B cell (primary cell): Measurements from ENCODE around the gene SH3TC1. TPM values are rescaled to one million over a fixed set of nuclear protein-coding genes. Genes with fewer than 3 reads are reported as not detected.
A peak's percentile ranks its signal among the peaks of the same experiment; 100 is the strongest.

Experiments
- ATAC-seq: fragments of 200-7000 bp; cut with Tn5 transposase; one replicate; pipeline ENCODE4 v1.10.0; 2021; ENCODE audit warnings: low read depth, mild to moderate bottlenecking, moderate number of reproducible peaks, moderate library complexity
- CTCF ChIA-PET: fragments of 350-600 bp; sonication (Branson Sonifier 250); formaldehyde crosslinking; loops from one replicate; lab custom pipeline; 2021; ENCODE audit warnings: antibody characterized with exemption, inconsistent platforms; lab: Charles Lee
- POLR2A ChIA-PET: fragments of 350-600 bp; sonication (Branson Sonifier 250); formaldehyde crosslinking; loops from one replicate; lab custom pipeline; 2021; ENCODE audit warnings: antibody characterized with exemption; lab: Charles Lee
- DNase-seq: peaks from one replicate; pipeline ENCODE4 v3.0.0; 2013
- H2AFZ ChIP-seq: 2 replicates; pipeline ENCODE4 v1.6.1; 2012; ENCODE audit warnings: mild to moderate bottlenecking, low read depth, low read length; ENCODE audit not compliant: insufficient read depth, poor library complexity, severe bottlenecking
- H3K27ac ChIP-seq, 2 donors: 1 replicate in 1 of 2; 2 replicates in 1 of 2; pipeline ENCODE4 v1.5.1; 2012 to 2013; ENCODE audit warnings: low read length in 2 of 2, mild to moderate bottlenecking in 2 of 2, moderate library complexity in 1 of 2
- H3K27me3 ChIP-seq, 4 experiments: fragments of 200-600 bp in 1 of 4; sonication (generic) in 1 of 4; replicated peaks in 1 of 4; 1 replicate in 2 of 4; 2 replicates in 2 of 4; pipeline versions ENCODE4 v1.6.1 to v1.7.0; 2013 to 2016; ENCODE audit warnings: low read length in 3 of 4, mild to moderate bottlenecking in 2 of 4, mixed read lengths in 1 of 4, moderate library complexity in 1 of 4; ENCODE audit not compliant: insufficient read depth in 4 of 4, control insufficient read depth in 3 of 4; ENCODE audit errors: control extremely low read depth in 1 of 4
- H3K36me3 ChIP-seq, 2 experiments: replicated peaks in 1 of 2; 1 replicate in 1 of 2; 2 replicates in 1 of 2; pipeline versions ENCODE4 v1.6.1 to v1.7.1; 2013; ENCODE audit warnings: low read length in 1 of 2; ENCODE audit not compliant: insufficient read depth in 2 of 2, control insufficient read depth in 1 of 2; ENCODE audit errors: control extremely low read depth in 1 of 2, extremely low read depth in 1 of 2
- H3K4me1 ChIP-seq, 2 donors: fragments of 200-600 bp in 1 of 2; sonication (generic) in 1 of 2; 1 replicate in 1 of 2; 2 replicates in 1 of 2; pipeline versions ENCODE4 v1.5.1 to v1.6.1; 2013 to 2017; ENCODE audit warnings: low read length in 2 of 2; ENCODE audit not compliant: control insufficient read depth in 2 of 2, insufficient read depth in 2 of 2
- H3K4me2 ChIP-seq: replicated peaks from 2 replicates; pipeline ENCODE3; 2012; ENCODE audit warnings: mild to moderate bottlenecking, low read depth, low read length; ENCODE audit not compliant: poor library complexity, severe bottlenecking
- H3K4me3 ChIP-seq, 5 experiments: fragments of 200-600 bp in 1 of 5; sonication (generic) in 1 of 5; 1 replicate in 3 of 5; 2 replicates in 2 of 5; pipeline versions ENCODE4 v1.5.1 to v1.7.0; 2011 to 2016; ENCODE audit warnings: low read length in 4 of 5, mild to moderate bottlenecking in 4 of 5, low read depth in 2 of 5, control low read depth in 1 of 5, moderate library complexity in 1 of 5; ENCODE audit not compliant: insufficient read depth in 1 of 5; ENCODE audit errors: control extremely low read depth in 1 of 5, extremely low read depth in 1 of 5
- H3K79me2 ChIP-seq: fragments of 200-600 bp; sonication (generic); one replicate; pipeline ENCODE4 v1.6.0; 2016; ENCODE audit warnings: low read length; ENCODE audit not compliant: control insufficient read depth, insufficient read depth
- H3K9ac ChIP-seq: fragments of 200-600 bp; sonication (generic); 2 replicates; pipeline ENCODE4 v1.6.1; 2017; ENCODE audit warnings: mild to moderate bottlenecking, low read length, moderate library complexity
- H3K9me3 ChIP-seq, 3 donors: one replicate each; pipeline versions ENCODE4 v1.6.1 to v1.7.1; 2013; ENCODE audit warnings: low read length in 2 of 3; ENCODE audit not compliant: control insufficient read depth in 2 of 3, insufficient read depth in 1 of 3; ENCODE audit errors: control extremely low read depth in 1 of 3
- H4K20me1 ChIP-seq: 2 replicates; pipeline ENCODE4 v1.6.0; 2012; ENCODE audit warnings: mild to moderate bottlenecking, low read length; ENCODE audit not compliant: insufficient read depth, control insufficient read depth, poor library complexity, severe bottlenecking
- H3K27ac Mint-ChIP-seq: one replicate; pipeline ENCODE4 v1.8.0; 2021; ENCODE audit warnings: mixed read lengths
- H3K27me3 Mint-ChIP-seq: one replicate; pipeline ENCODE4 v1.8.0; 2021; ENCODE audit warnings: mixed read lengths
- H3K4me1 Mint-ChIP-seq: one replicate; pipeline ENCODE4 v1.8.0; 2021; ENCODE audit warnings: mixed read lengths
- H3K4me3 Mint-ChIP-seq: one replicate; pipeline ENCODE4 v1.8.0; 2021; ENCODE audit warnings: mixed read lengths
- H3K9me3 Mint-ChIP-seq: one replicate; pipeline ENCODE4 v1.8.0; 2022; ENCODE audit warnings: mixed read lengths; ENCODE audit not compliant: insufficient read depth
- CTCF ChIP-seq: fragments of 200-600 bp; IDR thresholded peaks from one replicate; pipeline ENCODE4 v1.8.0; 2022; ENCODE audit warnings: antibody characterized with exemption, mild to moderate bottlenecking
- EZH2 ChIP-seq: IDR thresholded peaks from 2 replicates; pipeline ENCODE4 v1.6.1; 2012; ENCODE audit warnings: borderline replicate concordance, low read depth, mild to moderate bottlenecking, moderate library complexity, low read length; ENCODE audit not compliant: insufficient read depth, poor library complexity, severe bottlenecking
- WGBS: methylation state at CpG from one replicate; pipeline ENCODE4 v1.1.5; 2013; ENCODE audit warnings: missing lambda C conversion rate; ENCODE audit not compliant: insufficient coverage; 5-methylcytosine and 5-hydroxymethylcytosine counted together
- intact Hi-C: fragments of 100-400 bp; cut with micrococcal nuclease; formaldehyde crosslinking; loops from one replicate; pipeline ENCODE4 v1.10.0; 2022
- polyA plus RNA-seq: library from polyadenylated mRNA; depleted of rRNA; stranded (reverse); fragments of >200 nt; gene quantifications from 2 replicates; pipeline ENCODE4 v1.2.3, GENCODE V29; 2012
- total RNA-seq, 2 donors: library from RNA; stranded (reverse); fragments of 120-200 nt in 1 of 2; gene quantifications; 1 replicate in 1 of 2; 2 replicates in 1 of 2; pipeline versions ENCODE4 v1.2.3 to v1.2.4, GENCODE V29; 2013 to 2022

SH3TC1 gene
- total and polyA plus RNA-seq, 2 donors (not counting 1 experiment from before 2014, with no cell fraction given): 63.8 to 388 TPM

- H3K27ac ChIP-seq: no peak overlapping the region
- H3K9me3 ChIP-seq: peaks cover 0 to 7% (median 0%) of the 10 kb centered on the region in 3 donors
- no peaks in the 10 kb centered on the region for H3K27me3 ChIP-seq
- H3K4me3 ChIP-seq: no peak overlapping the region
- H3K4me1 ChIP-seq: peaks cover 0 to 40% of the 10 kb centered on the region in 2 donors
- intact Hi-C loops: no loop called here
- H4K20me1 ChIP-seq: peaks cover 77% of the 10 kb centered on the region
- peaks cover 5 to 74% of the 10 kb centered on the region in 2 experiments for H3K36me3 ChIP-seq
- no peak for ATAC-seq
- Mint-ChIP-seq H3K27me3 (no peaks in the 10 kb centered on the region), H3K4me3 (no peak overlapping the region), H3K9me3 (no peaks in the 10 kb centered on the region), H3K27ac (peak overlapping the region; percentile 60), H3K4me1 (peaks cover 24% of the 10 kb centered on the region)
- WGBS: 94% methylated on average over 13 of the region's 13 CpGs
- no peak overlapping the region for H2AFZ ChIP-seq
- H3K4me2 ChIP-seq: no peak overlapping the region
- no peak for TF ChIP-seq EZH2
- no peak for TF ChIP-seq CTCF
- no peak overlapping the region for H3K9ac ChIP-seq
- ChIA-PET POLR2A (no interaction called here), CTCF (no interaction called here)
- peaks cover 18% of the 10 kb centered on the region for H3K79me2 ChIP-seq
- no peak for DNase-seq
Observed at GRCh38 chr4:8239226-8239625, 40.1 kb downstream of the SH3TC1 start.

GRCh38 chr4:8239661-8240060 lies 40.6 kb downstream of the SH3TC1 start:
- intact Hi-C loops: no loop called here
- Histone ChIP-seq H3K79me2 (peaks cover 13% of the 10 kb centered on the region), H3K27ac (no peak overlapping the region), H3K4me2 (no peak overlapping the region), H3K4me1 (peaks cover 0 to 37% of the 10 kb centered on the region in 2 donors), H3K27me3 (no peaks in the 10 kb centered on the region), H3K4me3 (no peak overlapping the region), H3K9me3 (peaks cover 0 to 7% (median 0%) of the 10 kb centered on the region in 3 donors), H3K9ac (no peak overlapping the region), H3K36me3 (peaks cover 4 to 70% of the 10 kb centered on the region in 2 experiments), H2AFZ (no peak overlapping the region), H4K20me1 (peaks cover 73% of the 10 kb centered on the region)
- Mint-ChIP-seq H3K4me1 (peaks cover 24% of the 10 kb centered on the region), H3K4me3 (no peak overlapping the region), H3K27ac (no peak overlapping the region), H3K9me3 (no peaks in the 10 kb centered on the region), H3K27me3 (no peaks in the 10 kb centered on the region)
- no peak for DNase-seq
- no peak for TF ChIP-seq CTCF
- TF ChIP-seq EZH2: no peak
- ATAC-seq: no peak
- WGBS: 97% methylated on average over 9 of the region's 9 CpGs
- CTCF ChIA-PET: interaction anchor here (1.3 kb wide), 1 partner anchor 67 kb away, joined by 3 read pairs; no protein-coding TSS in a partner anchor
- POLR2A ChIA-PET: no interaction called here
